HUDEP-2 (cell line): ENCODE measurements around the gene FCER1G.

Source experiments
- DNase-seq, 76 experiments: peaks; one replicate each; lab custom pipeline; 2025; ENCODE audit not compliant: unreplicated experiment in 76 of 76; lab: John Stamatoyannopoulos, UW

The FCER1G gene

DNA sequence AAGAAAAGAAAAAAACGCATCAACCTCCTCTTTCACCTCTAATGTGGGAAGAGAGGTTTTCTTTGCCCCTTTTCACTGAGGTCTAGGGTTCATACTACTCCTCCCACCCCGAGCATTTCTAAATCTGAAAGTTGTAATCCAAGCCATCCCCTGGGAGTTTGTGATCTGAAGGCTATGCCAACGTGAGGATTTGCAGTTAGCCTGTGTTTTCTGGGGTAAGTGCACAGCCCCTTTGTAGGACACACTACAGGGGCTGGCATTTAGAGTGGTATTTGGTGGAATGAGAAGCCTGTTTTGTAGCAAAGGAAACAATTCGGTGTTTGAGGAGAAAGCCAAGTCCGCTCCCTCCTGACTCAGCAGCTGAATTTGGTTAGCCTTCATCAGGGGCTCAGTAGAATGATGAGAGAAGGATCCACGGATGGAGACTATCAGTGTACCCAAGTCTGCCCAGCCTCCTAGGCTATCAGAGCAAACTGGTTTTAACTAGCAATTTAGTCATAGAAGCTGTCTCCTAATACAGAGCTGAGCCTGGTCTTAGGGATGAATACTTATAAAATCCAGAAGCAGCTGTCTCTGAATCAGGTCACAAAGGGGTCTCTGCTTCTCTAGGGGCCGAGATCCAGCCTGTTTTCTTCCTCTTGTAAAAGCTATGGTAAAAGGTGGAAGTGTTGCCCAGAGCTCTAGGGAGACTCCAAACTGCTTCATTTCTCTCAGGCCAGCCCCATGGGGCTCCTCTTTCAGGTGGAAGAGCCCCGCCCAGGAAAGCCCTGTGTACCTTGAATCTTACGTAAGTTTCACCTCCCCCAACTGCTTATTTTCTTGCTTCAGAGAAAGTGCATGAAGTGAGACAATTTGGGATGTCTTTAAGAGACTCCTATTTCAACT, 45.5 kb downstream of the FCER1G start:
- no peak for DNase-seq

- DNase-seq = no peak
These were observed 46.5 kb downstream of the FCER1G start for GRCh38 chr1:161261261-161262235.

DNA sequence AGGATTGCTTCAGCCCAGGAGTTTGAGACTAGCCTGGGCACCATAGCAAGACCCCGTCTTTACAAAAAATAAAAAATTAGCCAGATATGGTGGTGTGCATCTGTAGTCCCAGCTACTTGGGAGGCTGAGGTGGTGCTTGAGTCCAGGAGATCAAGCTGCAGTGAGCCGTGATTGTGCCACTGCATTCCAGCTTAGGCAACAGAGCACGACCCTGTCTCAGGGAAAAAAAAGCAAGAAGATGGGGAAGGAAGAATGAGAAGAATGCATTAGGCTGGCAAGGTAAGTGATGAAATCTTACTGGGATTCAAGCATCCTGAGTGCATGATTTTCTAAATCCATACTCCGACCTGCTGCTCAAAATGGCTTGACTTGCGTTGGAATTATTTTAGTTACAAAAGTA, 50.2 kb downstream of the FCER1G start:
- DNase-seq = no peak

- DNase-seq = no peak
These were observed 51.1 kb downstream of the FCER1G start for GRCh38 chr1:161266202-161266601.

- no peak for DNase-seq
These were observed 51.7 kb downstream of the FCER1G start for GRCh38 chr1:161266836-161267235.

- DNase-seq = no peak
These were observed 52.2 kb downstream of the FCER1G start for GRCh38 chr1:161267321-161267720.
